DMS153 (cell line): Measurements from ENCODE around the gene PHC2.
"Not testable (repeated sequence)": the region's sequence is repeated elsewhere in the genome, so short reads cannot be mapped to it uniquely, and the experiment has no call there.

Source experiments
- DNase-seq: peaks from one replicate; lab custom pipeline; 2025; lab: John Stamatoyannopoulos, UW

Gene PHC2

DNA sequence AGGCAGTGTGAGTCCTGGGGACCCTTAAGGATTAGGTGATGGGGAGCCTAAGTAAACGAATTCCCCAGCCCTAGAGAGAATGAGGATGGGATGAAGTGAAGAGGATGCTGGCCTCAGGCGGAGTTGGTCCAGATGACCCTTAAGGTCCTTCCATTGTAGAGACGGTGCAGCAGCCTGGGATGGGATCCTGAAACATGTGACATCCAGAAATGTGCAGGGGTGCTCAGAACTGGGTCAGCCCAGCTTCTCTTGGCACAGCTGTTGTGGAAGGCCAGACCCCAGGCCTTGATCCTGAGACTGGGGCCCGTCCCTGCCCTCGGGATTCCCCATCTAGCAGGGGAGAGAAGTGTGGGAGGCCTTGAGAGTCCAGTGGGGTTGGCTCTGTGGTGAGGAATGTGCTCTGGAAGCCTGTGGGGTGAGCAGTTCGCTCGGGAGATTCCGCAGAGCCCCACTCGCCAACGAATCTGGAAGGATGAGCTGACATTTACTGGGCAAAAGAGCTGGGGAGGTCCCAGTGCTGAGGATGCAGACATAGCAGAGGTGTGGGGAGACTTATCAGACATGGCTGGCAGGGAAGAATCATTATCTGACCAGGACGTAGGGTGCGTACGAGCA is 138.1 kb downstream of the PHC2 start:
- no peak for DNase-seq

DNA sequence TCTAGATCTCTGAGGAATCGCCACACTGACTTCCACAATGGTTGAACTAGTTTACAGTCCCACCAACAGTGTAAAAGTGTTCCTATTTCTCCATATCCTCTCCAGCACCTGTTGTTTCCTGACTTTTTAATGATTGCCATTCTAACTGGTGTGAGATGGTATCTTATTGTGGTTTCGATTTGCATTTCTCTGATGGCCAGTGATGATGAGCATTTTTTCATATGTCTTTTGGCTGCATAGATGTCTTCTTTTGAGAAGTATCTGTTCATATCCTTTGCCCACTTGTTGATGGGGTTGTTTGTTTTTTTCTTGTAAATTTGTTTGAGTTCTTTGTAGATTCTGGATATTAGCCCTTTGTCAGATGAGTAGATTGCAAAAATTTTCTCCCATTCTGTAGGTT is 140.3 kb downstream of the PHC2 start:
- DNase-seq = not testable (repeated sequence)

DNA sequence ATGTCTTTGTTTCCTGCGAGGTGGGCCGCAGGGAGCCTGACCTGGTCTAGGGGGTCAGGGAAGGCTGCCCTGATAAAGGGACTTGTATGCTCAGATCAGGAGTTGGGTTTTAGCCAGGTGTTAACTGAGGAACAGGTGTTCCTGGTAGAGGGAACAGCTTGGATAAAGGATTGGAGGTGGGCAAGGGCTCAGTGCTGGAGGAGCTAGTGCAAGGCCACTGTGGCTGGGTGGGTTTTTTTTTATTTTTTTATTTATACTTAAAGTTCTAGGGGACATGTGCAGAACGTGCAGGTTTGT is 141.1 kb downstream of the PHC2 start:
- DNase-seq = no peak

DNA sequence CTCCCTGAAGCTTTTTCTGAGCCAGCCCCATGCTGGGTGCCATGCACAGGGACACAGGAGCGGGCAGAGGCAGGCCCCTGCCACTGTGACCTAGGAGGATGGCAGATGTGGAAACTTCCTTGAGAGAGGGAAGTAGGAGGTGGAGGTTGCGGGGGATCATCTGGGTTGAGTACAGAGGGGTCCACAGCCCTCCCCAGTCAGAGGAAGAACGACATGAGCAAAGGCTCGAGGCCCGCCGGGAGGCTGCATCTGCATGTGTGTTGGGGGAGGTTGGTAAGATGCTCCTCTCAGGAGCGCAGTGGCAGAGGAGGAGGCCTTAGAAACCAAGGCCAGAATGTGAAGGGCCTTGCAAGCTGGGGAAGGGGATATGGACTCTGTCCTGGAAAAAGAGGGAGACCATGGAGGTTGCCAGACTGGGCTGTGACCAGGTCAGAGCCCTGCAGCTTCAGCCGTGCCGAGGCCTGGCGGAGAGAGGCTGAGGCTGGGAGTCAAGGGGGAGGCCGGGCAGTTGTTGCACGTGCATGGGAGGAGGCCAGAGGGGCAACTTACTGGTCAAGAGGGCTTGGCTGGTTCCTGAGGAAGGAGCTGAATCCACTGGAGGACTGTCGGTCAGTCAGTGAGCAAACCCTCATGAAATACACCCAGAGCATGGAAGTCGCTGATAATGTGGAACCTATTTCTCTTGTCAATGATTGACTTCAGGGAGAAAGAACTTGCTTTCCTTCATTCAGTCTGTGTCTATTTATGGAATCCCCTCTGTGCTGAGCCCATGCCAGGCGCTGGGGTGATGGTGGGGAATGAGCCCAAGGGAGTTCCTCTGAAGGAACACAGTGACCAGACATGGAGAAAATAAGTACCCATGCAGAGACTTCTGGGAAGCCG is 141.7 kb downstream of the PHC2 start:
- no peak for DNase-seq

DNA sequence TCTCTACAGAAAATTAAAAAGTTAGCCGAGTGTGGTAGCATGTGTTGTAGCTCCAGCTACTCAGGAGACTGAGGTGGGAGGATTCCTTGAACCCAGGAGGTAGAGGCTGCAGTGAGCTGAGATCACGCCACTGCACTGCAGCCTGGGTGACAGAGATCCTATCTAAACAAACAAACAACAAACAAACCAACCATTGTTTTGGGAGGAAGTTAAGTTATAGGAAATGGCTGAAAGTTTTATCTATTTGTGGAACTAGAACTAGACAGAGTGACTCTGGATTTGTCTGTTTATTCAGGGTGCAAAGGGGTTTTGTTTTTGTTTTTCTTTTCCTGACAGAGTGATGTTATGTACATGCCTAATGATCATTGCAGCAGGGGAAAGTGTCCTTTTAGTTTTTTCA is 143.6 kb downstream of the PHC2 start:
- no peak for DNase-seq

DNA sequence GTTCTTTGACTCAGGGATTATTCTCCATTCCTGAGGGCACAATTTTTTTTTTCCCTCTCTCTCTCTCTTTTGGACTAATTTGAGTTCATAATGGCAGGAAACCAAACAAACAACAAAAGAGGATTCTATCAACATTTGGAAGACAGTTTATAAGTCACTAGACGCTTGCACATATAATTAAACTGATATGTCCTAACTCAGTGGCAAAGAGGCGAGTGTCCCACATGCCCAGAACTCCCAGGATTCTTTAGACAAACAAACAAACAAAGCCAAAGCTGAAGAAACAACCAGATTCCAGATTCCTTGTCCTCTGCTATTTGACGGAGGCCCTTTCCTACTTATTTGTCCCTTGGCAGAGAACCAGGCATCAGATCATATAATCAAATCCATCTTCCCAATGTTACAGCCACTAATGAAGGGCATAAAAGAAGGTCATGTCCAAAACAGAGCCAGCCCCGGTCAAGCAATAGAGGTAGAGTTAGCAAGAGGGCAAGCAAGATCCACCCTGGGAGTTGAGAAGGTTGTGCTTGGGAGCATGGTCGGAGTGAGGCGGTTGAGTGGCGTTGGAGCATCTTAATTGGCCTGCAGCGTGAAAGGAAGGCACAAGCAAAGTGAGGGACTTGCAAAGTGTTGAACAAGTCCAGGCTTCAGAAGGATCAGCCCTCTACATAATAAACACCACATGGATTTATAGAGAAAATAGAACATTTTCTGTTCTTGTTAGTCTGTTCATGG is 144.3 kb downstream of the PHC2 start:
- DNase-seq = no peak

DNA sequence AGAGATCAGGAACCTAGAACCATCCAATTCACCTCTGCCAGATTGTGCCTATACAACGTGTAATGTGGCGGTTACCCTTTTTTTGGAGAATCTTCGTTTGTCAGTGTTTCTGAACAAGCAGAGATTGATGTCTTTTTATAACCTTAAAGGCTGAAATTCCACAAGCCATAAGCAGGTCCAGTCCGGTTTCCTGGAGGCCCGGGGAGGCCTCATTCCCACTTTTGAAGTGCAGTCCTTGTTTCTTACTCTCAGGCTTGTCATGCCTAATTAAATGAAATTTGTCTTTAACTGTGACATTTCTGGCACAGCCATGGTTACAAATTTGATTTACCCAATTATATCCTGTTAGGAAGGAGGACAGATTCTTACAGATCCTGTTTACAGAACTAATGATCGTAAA is 146.8 kb downstream of the PHC2 start:
- no peak for DNase-seq

DNA sequence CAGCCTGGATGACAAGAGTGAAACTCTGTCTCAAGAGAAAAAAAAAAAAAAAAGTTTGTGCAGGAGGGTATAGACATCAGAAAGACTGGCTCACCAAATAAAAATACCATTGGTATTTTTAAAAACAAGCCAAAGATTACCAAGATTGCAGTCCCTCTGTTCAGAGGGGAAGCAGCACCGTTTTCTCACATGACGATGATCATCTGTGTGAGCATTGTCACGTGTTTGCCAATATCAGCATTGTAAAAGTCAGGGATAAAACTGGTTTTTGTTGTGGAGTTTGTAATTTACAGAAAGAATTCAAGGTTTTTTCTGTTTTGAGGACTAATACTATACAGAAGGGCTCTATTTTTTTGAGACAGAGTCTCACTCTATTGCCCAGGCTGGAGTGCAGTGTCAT is 148.1 kb downstream of the PHC2 start:
- no peak for DNase-seq

DNA sequence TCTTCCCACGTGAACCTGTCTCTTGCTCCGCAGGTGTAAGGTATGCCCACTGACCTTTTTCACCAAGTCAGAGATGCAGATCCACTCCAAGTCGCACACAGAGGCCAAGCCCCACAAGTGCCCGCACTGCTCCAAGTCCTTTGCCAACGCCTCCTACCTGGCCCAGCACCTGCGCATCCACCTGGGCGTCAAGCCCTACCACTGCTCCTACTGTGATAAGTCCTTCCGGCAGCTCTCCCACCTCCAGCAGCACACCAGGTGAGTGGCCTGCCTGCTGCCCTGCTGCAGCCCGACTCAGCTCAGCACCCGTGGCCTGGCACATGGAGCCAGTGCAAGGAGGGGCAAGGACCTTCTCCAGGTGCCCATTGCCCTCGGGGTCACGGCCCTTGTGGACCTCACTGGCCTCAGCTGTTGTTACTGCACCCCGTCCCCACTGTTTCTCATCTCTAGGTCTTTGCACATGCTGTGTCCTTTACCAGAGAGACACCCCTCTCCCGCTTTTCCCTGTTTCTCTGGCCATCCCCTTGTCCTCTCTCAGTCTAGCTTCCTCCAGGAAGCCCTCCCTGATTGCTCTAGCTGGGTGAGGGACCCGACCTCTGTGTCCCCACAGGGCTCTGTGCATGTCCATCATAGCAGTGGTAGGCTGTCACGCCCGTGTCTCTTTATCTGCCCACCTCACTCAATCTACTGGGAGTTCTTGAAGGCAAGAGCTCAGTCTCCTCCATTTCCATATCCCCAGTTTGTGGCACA is 149.2 kb downstream of the PHC2 start:
- no peak for DNase-seq

DNA sequence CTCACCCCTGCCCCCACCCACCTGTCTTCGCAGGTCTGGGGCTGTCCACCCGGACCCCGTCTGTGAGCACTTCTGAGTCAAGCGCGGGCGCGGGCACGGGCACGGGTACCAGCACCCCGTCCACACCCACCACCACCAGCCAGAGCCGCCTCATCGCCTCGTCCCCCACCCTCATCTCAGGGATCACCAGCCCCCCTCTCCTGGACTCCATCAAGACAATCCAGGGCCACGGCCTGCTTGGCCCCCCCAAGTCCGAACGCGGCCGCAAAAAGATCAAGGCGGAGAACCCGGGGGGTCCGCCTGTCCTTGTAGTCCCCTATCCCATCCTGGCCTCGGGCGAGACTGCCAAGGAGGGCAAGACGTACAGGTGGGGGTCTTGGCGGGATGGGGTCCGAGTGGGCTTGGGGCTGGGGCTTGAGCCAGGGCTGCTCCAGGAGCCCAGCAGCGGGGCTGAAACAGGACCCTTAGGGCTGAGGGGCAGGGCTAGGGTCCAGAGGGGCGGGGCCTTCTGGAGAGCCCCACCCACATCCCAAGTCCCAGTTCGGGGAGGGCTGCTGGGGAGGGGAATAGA is 150.7 kb downstream of the PHC2 start:
- DNase-seq = no peak

DNA sequence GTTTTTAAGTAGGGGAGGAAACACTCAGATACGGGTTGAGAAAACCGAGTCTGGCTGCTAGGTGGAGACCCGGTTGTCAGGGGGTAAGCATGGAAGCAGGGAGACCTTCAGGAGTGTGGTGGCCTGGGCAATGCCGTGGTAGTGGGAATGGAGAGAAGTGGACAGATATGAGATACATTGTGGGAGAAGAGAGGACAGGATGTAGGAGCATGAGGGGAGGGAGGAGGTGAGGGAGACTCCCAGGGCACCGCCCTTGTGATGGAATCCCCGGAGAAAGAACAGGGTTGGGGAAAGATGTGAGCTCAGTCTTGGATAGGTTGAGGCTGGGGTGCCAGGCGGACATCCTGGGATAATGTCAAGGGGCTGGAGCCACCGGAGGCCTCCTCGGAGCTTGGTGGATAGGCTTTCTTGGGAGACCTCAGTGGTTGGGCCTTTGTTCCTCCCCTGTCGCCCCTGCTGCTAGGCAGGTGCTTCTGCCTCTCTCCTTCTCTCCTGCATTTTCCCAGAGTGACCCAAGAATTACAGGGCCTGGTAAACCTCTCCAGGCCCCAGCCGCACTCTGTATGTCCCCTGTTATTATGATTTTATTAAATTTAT is 153.3 kb downstream of the PHC2 start:
- DNase-seq = no peak

DNA sequence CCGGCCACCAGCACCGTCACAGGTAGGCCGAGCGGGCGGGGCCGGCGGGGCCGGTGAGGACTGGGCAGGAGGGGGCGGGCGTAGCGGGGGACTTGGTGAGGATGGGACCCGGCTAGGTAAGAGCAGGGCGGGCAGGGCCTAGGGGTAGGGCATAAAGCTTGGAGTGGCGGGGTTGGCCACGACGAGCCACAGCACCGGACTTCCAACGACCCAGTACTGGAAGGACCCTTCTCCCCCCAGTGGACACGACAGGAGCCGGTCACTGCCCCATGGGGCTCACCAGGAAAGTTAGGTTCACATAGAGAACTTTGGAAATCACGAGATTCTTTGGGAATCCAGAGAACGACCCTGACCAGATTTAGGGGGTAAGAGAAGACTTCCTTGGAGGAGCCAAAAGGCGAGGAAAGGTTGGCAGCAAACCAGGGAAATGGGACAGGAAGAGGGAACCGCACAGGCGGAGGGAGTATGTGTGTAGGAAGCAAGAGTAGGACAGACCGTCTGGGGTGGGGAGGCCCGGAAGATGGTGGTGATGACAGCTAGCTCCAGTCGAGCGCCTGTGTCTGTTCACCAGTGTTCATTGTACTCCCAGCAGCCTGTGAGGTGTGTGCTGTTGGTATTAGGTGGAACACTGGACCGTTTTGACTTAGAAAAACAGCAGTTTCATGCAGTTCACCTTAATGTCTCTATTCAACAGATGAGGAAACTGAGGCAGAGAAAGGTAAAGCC is 154.2 kb downstream of the PHC2 start:
- DNase-seq = no peak

DNA sequence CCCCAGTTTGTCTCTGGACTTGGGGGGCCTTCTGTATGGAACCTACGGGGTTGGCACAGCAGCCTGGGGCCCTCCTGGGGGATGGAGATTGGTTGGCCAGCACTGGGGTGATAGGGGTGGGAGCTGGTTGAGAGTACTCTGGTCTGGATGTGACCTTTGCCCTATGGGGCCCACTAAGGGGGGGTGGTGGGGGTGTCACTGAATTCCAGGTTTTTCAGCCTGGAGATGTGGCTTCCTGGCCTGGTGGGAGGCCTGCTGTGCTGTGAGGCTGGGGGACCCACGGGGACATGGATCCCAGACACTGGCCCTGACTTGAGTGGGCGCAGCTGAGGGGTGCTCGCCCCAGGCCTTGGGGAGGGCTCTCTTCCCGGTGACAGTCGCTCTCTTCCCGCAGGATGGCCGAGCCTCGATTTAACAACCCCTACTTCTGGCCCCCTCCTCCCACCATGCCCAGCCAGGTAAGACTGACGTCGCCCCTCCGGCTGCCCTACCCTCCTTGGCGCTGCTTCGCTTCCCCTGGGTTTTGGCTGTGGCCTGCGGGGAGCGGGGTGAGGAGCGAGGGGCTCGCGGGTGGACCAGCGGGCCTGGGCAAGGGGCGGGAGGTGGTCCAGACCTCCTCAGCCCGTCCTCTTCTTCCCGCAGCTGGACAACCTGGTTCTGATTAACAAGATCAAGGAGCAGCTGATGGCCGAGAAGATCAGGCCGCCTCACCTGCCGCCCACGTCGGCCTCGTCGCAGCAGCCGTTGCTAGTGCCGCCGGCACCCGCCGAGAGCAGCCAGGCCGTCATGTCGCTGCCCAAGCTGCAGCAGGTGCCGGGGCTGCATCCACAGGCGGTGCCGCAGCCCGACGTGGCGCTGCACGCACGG is 155.0 kb downstream of the PHC2 start:
- no peak for DNase-seq

DNA sequence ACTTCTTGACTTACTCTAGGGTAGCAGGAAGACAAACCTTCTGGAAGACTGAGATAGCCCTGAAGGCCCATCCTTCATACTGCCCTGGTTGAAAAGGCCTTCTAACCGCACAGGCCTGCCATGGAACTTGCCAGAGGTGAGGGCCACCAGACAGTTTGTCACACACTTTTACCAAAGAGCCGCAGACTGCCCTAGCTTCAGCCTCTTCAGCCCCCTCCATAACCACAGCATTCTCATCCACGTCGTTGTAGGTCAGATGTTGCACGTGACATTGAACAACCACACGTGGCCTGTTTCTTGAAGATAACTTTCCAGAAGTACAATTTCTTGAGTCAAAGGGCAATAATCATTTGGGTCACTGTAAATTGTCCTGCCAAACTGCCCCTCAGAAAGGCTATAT is 155.7 kb downstream of the PHC2 start:
- no peak for DNase-seq

DNA sequence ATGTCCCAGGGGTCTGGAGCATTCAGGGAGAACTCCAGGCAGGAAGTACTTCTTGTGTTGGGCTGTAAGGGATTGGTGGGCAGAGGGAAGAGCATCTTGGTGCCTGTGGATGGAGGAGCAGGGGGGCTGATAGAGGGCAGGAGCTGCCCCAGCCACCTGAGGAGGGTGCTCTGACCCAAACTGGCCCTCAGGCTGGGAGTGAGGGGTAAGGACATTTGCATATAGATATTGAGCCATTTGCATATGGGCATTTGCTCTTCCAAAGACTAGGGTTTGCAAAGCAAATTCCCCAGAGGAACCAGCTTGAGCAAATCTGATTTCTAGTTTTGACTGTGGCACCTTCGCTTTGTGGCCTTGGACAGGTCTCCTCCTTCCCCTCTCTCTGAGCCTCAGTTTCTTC is 156.4 kb downstream of the PHC2 start:
- DNase-seq = no peak

DNA sequence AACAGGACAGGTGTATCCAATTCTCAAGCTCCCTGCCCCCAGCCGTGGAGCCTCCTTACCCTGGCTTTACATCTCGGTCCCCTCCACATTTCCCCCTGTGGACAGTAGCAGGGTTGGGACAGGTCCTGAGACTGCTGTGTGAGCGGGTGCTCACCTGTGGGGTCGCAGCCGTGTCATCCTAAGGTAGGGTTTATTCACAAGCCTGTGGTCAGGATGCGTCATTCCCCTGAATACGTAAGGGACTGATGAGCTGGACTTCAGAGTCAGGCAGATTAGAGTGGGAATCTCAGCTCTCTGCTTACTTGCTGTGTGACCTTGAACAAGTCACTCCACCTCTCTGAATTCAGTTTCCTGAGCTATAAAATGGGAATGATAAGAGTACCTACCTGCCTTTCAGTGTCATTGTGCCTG is 156.9 kb downstream of the PHC2 start:
- DNase-seq = no peak
